Measurements from ENCODE around the gene WDFY3.

Gene WDFY3

DNA sequence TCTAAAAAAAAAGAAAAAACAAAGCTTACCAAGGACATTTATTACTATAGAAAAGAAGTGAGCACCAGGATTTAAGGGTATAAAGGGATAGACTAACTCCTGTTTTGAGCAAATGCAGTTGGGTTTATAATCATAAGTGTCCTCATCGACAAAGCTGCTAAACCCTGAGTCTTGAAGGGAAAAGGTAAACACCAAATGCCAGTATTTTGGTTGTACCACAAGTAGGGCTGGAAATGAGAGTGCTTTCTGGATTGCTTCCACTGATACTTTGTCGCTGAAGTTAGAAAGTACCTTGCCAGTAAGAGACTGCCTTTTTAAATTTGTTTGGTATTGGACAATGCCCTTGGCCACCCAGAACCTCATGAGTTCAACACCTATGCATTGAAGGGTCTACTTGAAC lies 53.7 kb downstream of the WDFY3 start:
- H3K9me3 Mint-ChIP-seq = no peaks in the 10 kb centered on the region
- DNase-seq = no peak
- H3K27me3 Mint-ChIP-seq = no peaks in the 10 kb centered on the region
- CTCF ChIA-PET = no interaction called here
- H3K36me3 Mint-ChIP-seq = no peaks in the 10 kb centered on the region
- no peak overlapping the region for H3K4me3 Mint-ChIP-seq
- H3K27ac Mint-ChIP-seq = no peak overlapping the region
- no peaks in the 10 kb centered on the region for H3K4me1 Mint-ChIP-seq

DNA sequence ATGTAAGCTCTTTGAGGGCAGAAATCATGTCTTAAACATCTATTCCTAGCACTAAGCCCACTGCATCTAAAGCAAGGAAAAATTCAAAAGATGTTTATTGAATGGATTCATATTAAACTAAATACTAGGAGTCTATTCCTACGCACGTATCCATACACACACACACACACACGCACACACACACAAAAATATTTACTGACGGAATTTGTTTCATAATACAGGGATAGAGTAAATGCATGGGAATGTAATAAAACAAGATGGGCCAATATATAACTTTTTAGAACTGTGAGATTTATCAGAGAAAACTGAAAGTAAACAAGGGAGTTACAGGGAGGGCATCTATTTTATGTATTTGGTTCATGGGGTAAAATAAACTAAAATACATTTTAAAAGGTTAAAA lies 57.6 kb downstream of the WDFY3 start:
- Mint-ChIP-seq H3K27me3 (no peaks in the 10 kb centered on the region), H3K4me1 (no peaks in the 10 kb centered on the region), H3K9me3 (no peaks in the 10 kb centered on the region), H3K4me3 (no peak overlapping the region), H3K27ac (no peak overlapping the region), H3K36me3 (no peaks in the 10 kb centered on the region)
- no peak for DNase-seq
- CTCF ChIA-PET = no interaction called here

DNA sequence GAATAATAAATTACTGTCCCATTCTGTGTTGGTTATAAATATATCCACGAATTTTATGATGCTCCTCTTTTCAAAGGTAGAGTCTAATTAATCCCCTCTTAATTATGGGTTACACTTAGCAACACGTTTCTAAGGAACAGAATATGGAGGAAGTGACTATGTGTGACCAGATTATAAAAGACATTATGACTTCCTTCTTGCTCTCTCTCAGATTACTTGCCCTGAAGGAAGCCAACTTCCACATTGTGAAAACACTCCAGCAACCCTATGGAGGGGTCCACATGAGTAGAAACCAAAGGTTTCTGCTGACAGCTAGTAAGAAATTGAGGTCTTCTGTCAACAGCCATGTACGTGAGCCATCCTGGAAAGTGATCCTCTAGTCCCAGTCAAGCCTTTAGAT lies 59.3 kb downstream of the WDFY3 start:
- H3K4me3 Mint-ChIP-seq = no peak overlapping the region
- no peaks in the 10 kb centered on the region for H3K27me3 Mint-ChIP-seq
- no peak for DNase-seq
- H3K27ac Mint-ChIP-seq = no peak overlapping the region
- H3K36me3 Mint-ChIP-seq = no peaks in the 10 kb centered on the region
- no peaks in the 10 kb centered on the region for H3K4me1 Mint-ChIP-seq
- CTCF ChIA-PET = no interaction called here
- no peaks in the 10 kb centered on the region for H3K9me3 Mint-ChIP-seq

DNA sequence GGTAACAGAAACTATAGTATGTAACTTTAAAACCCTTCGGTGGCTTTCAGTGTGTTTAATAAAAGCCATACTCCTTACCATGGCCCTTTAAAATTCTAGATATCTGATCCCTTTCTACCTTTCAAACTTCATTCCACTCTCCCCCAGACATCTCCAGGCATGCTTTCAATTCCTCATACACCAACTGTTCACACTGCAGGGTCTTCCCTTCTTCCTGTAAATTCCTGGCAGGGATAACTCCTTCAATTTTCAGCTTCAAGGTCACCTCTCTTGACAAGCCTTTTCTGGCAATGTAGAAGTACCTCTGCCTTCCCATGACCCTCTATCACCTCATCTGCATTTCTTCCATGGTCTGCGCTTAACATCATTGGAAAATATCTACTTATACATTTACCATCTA lies 60.8 kb downstream of the WDFY3 start:
- CTCF ChIA-PET = no interaction called here
- H3K4me3 Mint-ChIP-seq = no peak overlapping the region
- H3K27ac Mint-ChIP-seq = no peak overlapping the region
- no peak for DNase-seq
- H3K9me3 Mint-ChIP-seq = no peaks in the 10 kb centered on the region
- H3K4me1 Mint-ChIP-seq = no peaks in the 10 kb centered on the region
- H3K27me3 Mint-ChIP-seq = no peaks in the 10 kb centered on the region
- H3K36me3 Mint-ChIP-seq = no peaks in the 10 kb centered on the region

DNA sequence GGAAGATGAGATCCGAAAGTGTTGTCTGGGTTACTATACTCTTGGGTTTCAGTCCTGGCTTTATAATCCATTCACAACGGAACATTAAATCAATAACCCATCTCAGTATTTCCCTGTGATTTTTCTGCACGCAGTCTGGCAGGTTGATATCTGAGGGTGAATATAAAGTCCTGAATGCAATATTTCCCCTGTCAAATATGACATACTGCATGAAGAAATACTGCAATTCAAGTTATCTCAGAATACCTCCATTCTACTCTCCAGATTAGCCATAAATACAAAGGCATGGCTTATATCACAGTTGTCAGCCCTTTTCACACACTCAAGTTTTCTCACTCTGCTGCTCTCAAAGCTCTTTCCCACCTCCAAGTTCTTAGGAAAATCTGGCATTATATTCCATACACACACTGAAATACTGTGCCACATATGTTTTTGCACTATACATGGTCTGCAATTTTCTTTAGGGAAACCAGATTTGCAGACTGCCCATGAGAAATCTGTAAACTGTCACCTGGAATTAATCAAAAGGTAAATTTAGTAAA lies 64.7 kb downstream of the WDFY3 start:
- H3K9me3 Mint-ChIP-seq = no peaks in the 10 kb centered on the region
- no peak overlapping the region for H3K27ac Mint-ChIP-seq
- no peak overlapping the region for H3K4me3 Mint-ChIP-seq
- H3K4me1 Mint-ChIP-seq = no peaks in the 10 kb centered on the region
- no peaks in the 10 kb centered on the region for H3K27me3 Mint-ChIP-seq
- no peaks in the 10 kb centered on the region for H3K36me3 Mint-ChIP-seq
- no peak for DNase-seq
- CTCF ChIA-PET = no interaction called here

DNA sequence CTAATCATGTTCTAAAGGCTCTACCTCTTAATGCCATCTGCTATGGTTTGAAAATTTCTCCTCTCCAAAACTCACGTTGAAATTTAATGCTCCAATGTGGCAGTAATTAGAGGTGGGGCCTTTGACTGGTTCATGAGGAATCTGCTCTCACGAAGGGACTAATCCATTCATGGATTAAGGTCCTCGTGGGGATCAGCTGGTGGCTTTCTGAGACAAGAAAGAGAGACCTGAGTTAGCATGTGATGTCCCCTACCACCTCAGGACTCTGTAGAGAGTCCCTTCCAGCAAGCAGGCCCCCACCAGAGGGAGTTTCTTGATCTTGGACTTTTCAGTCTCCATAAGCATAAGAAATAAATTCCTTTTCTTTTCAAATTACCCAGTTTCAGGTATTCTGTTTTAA lies 65.3 kb downstream of the WDFY3 start:
- CTCF ChIA-PET = no interaction called here
- Mint-ChIP-seq H3K4me1 (no peaks in the 10 kb centered on the region), H3K27ac (no peak overlapping the region), H3K36me3 (no peaks in the 10 kb centered on the region), H3K4me3 (no peak overlapping the region), H3K27me3 (no peaks in the 10 kb centered on the region), H3K9me3 (no peaks in the 10 kb centered on the region)
- no peak for DNase-seq

DNA sequence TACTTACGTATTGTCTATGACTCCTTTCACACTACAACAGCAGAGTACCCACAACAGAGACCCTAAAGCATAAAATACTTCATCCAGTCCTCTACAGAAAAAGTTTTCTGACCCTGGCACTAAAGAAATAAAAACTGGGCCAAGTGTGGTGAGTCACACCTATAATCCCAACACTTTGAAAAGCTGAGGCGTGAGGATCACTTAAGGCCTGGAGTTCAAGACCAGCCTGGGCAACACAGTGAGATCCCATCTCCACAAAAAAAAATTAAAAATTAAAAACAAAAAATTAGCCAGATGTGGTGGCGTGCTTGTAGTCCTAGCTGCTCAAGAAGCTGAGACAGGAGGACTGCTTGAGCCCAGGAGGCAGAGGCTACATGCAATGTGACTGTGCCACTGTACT lies 66.9 kb downstream of the WDFY3 start:
- H3K27ac Mint-ChIP-seq = no peak overlapping the region

DNA sequence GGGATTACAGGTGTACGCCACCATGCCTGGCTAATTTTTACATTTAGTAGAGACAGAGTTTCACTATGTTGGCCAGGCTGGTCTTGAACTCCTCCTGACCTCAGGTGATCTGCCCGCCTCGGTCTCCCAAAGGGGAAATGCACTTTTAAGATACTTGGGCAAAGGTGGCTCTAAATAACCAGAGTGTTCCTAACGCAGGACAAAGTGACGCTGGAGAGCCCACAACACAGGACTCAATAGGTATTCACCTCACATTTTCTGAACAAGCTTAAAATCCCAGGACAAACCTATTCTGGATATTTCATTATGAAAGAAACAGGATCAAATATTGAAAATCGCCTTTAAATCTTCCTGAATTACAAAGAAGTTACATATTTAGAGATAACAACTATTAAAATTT lies 69.0 kb downstream of the WDFY3 start:
- CTCF ChIA-PET = no interaction called here
- H3K4me1 Mint-ChIP-seq = no peaks in the 10 kb centered on the region
- no peak overlapping the region for H3K4me3 Mint-ChIP-seq
- H3K27me3 Mint-ChIP-seq = no peaks in the 10 kb centered on the region
- no peak overlapping the region for H3K27ac Mint-ChIP-seq
- H3K9me3 Mint-ChIP-seq = no peaks in the 10 kb centered on the region
- DNase-seq = no peak
- no peaks in the 10 kb centered on the region for H3K36me3 Mint-ChIP-seq

More for the DNA sequence above, 66.9 kb downstream of the WDFY3 start:
- DNase-seq = no peak
- H3K4me3 Mint-ChIP-seq = no peak overlapping the region
- no peaks in the 10 kb centered on the region for H3K4me1 Mint-ChIP-seq
- CTCF ChIA-PET = no interaction called here
- H3K36me3 Mint-ChIP-seq = no peaks in the 10 kb centered on the region
- H3K9me3 Mint-ChIP-seq = no peaks in the 10 kb centered on the region
- no peaks in the 10 kb centered on the region for H3K27me3 Mint-ChIP-seq

DNA sequence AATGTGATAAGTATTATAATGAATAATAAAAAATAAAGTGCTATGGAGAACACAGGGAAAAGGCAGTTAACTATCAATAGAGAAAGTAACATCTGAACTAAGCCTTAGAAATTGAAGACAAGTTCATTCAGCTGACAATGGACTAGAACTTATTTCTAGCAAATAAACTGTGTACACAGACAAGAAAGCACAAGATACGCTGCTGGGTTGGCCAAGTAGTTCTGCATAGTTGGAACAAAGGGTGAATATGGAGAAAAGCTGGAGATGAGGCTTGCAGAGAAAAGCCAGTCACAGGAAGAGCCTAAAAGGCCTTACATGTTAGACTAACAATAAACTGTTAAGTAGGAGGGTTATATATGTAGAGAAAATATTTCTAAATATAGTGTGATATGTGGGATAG lies 71.2 kb downstream of the WDFY3 start:
- no peak overlapping the region for H3K27ac Mint-ChIP-seq
- H3K36me3 Mint-ChIP-seq = no peaks in the 10 kb centered on the region

DNA sequence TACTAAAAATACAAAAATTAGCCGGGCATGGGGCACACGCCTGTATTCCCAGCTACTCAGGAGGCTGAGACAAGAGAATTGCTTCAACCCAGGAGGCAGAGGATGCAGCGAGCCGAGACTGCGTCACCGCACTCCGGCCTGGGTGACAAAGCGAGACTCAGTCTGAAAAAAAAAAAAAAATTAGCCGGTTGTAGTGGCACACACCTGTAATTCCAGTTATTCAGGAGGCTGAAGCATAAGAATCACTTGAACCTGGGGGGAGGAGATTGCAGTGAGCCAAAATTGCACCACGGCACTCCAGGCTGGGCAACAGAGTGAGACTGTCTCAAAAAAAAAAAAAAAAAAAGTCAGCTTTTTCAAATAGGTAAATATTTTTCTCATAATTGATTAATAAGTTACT lies 71.9 kb downstream of the WDFY3 start:
- no peak for DNase-seq
- Mint-ChIP-seq H3K36me3 (no peaks in the 10 kb centered on the region), H3K4me1 (no peaks in the 10 kb centered on the region), H3K27me3 (no peaks in the 10 kb centered on the region), H3K9me3 (no peaks in the 10 kb centered on the region), H3K27ac (no peak overlapping the region), H3K4me3 (no peak overlapping the region)
- CTCF ChIA-PET = no interaction called here

More for the DNA sequence above, 71.2 kb downstream of the WDFY3 start:
- Mint-ChIP-seq H3K4me1 (no peaks in the 10 kb centered on the region), H3K27me3 (no peaks in the 10 kb centered on the region), H3K9me3 (no peaks in the 10 kb centered on the region), H3K4me3 (no peak overlapping the region)
- CTCF ChIA-PET = no interaction called here
- DNase-seq = no peak

DNA sequence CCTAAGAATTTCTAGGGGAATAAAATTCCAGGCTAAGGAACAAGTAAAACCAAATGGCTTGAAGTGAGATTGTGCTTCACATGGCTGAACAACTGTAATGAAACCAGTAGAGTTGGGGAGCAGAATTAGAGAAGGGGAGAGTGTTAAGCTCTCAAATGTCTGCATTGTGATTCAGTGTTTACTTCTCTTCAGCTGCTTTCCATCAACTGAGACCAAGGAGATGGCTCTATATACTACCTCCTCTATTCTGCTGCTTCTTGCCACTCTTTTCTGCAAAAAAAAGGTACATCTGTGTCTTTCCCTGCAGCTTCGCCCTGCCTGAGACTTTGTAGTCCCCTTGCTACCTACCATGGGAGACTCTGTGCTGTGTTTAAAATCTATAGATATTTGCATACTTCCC lies 73.5 kb downstream of the WDFY3 start:
- no peaks in the 10 kb centered on the region for H3K4me1 Mint-ChIP-seq
- H3K9me3 Mint-ChIP-seq = no peaks in the 10 kb centered on the region
- no peaks in the 10 kb centered on the region for H3K36me3 Mint-ChIP-seq
- H3K27me3 Mint-ChIP-seq = no peaks in the 10 kb centered on the region
- DNase-seq = no peak
- H3K27ac Mint-ChIP-seq = no peak overlapping the region
- H3K4me3 Mint-ChIP-seq = no peak overlapping the region
- CTCF ChIA-PET = no interaction called here

DNA sequence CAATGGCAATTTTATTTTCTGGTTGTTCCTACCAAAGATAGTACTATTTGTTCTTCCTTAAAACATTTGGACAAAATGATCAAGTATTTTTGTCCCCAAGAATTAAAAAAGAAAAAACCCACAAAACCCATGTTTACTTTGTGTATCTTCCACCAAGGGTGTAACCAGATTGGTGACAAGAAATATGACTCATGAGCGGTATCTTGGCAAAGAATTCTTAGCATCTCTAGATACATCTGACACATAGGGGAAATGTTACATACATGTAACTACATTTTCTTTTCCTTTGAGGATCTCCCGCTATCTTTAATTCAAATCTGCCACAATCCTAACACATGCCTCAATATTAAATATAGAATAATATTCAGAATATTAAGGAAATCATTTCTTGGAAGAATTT lies 78.7 kb downstream of the WDFY3 start:
- H3K9me3 Mint-ChIP-seq = no peaks in the 10 kb centered on the region
- H3K27me3 Mint-ChIP-seq = no peaks in the 10 kb centered on the region
- CTCF ChIA-PET = no interaction called here
- H3K27ac Mint-ChIP-seq = no peak overlapping the region
- H3K4me3 Mint-ChIP-seq = no peak overlapping the region
- no peaks in the 10 kb centered on the region for H3K4me1 Mint-ChIP-seq
- no peak for DNase-seq
- no peaks in the 10 kb centered on the region for H3K36me3 Mint-ChIP-seq

DNA sequence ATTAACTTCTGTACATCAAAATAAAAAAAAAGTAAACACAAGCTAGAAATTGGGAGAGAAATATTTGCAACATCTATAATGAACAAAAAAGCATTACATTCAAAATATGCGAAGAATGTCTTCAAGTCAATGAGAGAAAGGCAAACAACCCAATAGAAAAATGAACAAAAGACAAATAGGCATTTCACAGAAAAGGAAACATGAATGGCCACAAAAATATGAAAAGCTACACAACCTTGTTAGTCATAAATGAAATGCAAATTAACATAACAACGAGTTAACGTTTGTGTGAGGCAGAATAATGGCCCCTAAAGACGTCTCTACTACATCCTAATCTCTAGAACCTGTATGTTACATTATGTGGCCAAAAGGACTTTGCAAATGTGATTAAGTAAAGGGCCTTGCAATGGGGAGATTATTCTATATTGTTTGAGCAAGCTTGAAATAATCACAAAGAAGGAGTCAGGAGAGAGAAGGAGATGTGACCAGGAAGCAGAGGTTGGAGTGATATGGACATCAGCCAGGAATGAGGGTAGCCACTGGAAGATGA lies 86.8 kb downstream of the WDFY3 start:
- no peaks in the 10 kb centered on the region for H3K9me3 Mint-ChIP-seq
- no peak for DNase-seq
- no peak overlapping the region for H3K4me3 Mint-ChIP-seq
- CTCF ChIA-PET = no interaction called here
- H3K4me1 Mint-ChIP-seq = no peaks in the 10 kb centered on the region
- no peaks in the 10 kb centered on the region for H3K36me3 Mint-ChIP-seq
- no peaks in the 10 kb centered on the region for H3K27me3 Mint-ChIP-seq
- H3K27ac Mint-ChIP-seq = no peak overlapping the region

DNA sequence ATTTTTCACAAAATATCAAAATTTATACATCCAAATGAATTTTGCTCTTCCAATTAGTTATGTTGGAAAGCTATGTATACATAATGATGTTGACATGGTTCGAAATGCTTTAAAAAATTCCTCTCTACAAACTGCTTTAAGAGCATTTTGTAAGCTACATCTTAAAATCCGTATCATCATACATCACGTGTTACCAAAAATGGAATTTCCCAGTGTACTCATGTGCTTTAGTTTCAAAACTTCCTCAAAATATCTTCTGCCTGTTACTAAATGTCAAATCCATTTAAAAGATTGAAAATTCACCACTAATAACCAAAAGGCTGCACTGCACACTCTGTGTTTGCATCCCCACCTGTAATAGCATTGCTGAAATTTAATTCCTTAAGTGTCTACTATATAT lies 87.9 kb downstream of the WDFY3 start:
- no peak for DNase-seq
- no peaks in the 10 kb centered on the region for H3K9me3 Mint-ChIP-seq
- CTCF ChIA-PET = no interaction called here
- H3K4me3 Mint-ChIP-seq = no peak overlapping the region
- no peak overlapping the region for H3K27ac Mint-ChIP-seq
- no peaks in the 10 kb centered on the region for H3K4me1 Mint-ChIP-seq
- no peaks in the 10 kb centered on the region for H3K36me3 Mint-ChIP-seq
- no peaks in the 10 kb centered on the region for H3K27me3 Mint-ChIP-seq

DNA sequence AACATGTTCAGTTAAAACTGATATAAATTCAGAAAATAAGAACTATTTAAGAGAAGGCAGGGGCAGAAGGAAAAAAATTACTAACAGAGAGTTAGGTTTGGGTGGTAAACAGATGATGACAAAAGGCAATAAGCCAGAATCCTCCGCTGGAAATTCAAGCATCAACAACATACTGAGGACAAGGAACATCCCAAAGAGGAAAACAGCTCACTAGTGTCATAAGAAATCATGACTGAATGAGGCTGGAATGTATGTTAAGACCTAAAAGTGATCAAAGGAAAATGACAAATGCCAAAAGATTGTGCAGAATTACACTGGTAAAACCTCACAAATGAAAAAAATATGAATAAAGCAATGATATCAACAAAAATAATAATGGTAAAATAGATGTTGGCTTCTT lies 88.4 kb downstream of the WDFY3 start:
- Mint-ChIP-seq H3K9me3 (no peaks in the 10 kb centered on the region), H3K4me3 (no peak overlapping the region), H3K4me1 (no peaks in the 10 kb centered on the region), H3K27ac (no peak overlapping the region), H3K36me3 (no peaks in the 10 kb centered on the region), H3K27me3 (no peaks in the 10 kb centered on the region)
- no peak for DNase-seq
- CTCF ChIA-PET = no interaction called here

Measured in activated naive CD4-positive, alpha-beta T cell treated with anti-CD3 and anti-CD28 coated beads, Interleukin-2, amount 10 ng/mL, durations not matched to agents 7 days and 5 days (primary cell).